Measurements from ENCODE around the gene GLS. TPM values are rescaled to one million over a fixed set of nuclear protein-coding genes. Genes with fewer than 3 reads are reported as not detected.
"Not testable (repeated sequence)": the region's sequence is repeated elsewhere in the genome, so short reads cannot be mapped to it uniquely, and the experiment has no call there.

GLS gene
- 318 TPM for polyA plus RNA-seq (2013, experiment 1 of 2; ENCODE audit: insufficient read length)
- polyA plus RNA-seq (2013, experiment 2 of 2; ENCODE audit: insufficient read length), result 335 TPM

- DNase-seq, result peak; percentile 98
Observed at GRCh38 chr2:190880378-190881083, at the start of gene GLS. GLS (plus strand) TSS chr2:190880821; CDS start chr2:190881085, 264 bp downstream.

GRCh38 chr2:190831941-190832340 lies 48.7 kb upstream of the GLS start:
- no peak for DNase-seq

GRCh38 chr2:190834890-190835208 lies 45.8 kb upstream of the GLS start:
- DNase-seq, result peak; percentile 5

- peak; percentile 94 for DNase-seq
Observed at GRCh38 chr2:190835303-190835930, 45.2 kb upstream of the GLS start.

GRCh38 chr2:190836767-190837166 lies 43.9 kb upstream of the GLS start:
- DNase-seq, result no peak

- peak; percentile 86 for DNase-seq
Observed at GRCh38 chr2:190837420-190837819, 43.2 kb upstream of the GLS start.

GRCh38 chr2:190837952-190838361 lies 42.7 kb upstream of the GLS start:
- DNase-seq, result peak; percentile 91

- DNase-seq, result peak; percentile 86
Observed at GRCh38 chr2:190838492-190838910, 42.1 kb upstream of the GLS start.

GRCh38 chr2:190840569-190841172 lies 40.0 kb upstream of the GLS start:
- peak; percentile 17 for DNase-seq

GRCh38 chr2:190841707-190842505 lies 38.7 kb upstream of the GLS start:
- DNase-seq, result peak; percentile 74

- DNase-seq, result no peak
Observed at GRCh38 chr2:190842606-190843104, 38.0 kb upstream of the GLS start.

- peak; percentile 64 for DNase-seq
Observed at GRCh38 chr2:190843890-190844699, 36.5 kb upstream of the GLS start.

- DNase-seq, result no peak
Observed at GRCh38 chr2:190844700-190845401, 35.8 kb upstream of the GLS start.

GRCh38 chr2:190846746-190847145 lies 33.9 kb upstream of the GLS start:
- no peak for DNase-seq

GRCh38 chr2:190847504-190848081 lies 33.0 kb upstream of the GLS start:
- DNase-seq, result peak; percentile 81

- peak; percentile 66 for DNase-seq
Observed at GRCh38 chr2:190849774-190850173, 30.8 kb upstream of the GLS start.

GRCh38 chr2:190853022-190853421 lies 27.6 kb upstream of the GLS start:
- not testable (repeated sequence) for DNase-seq

GRCh38 chr2:190853531-190854383 lies 26.9 kb upstream of the GLS start:
- DNase-seq, result no peak

GRCh38 chr2:190854726-190855125 lies 25.9 kb upstream of the GLS start:
- no peak for DNase-seq

GRCh38 chr2:190855245-190855644 lies 25.4 kb upstream of the GLS start:
- DNase-seq, result no peak
